PC-9 (cell line): ENCODE measurements around the gene LRP1B.

Experiments
- EZH2 ChIP-seq: fragments of 200-600 bp; sonication (generic); IDR thresholded peaks from 2 replicates; pipeline ENCODE4 v1.8.0; 2017; ENCODE audit warnings: antibody characterized with exemption, low read depth
- TF ChIP-seq, protein P1 (sequence below): fragments of 200-600 bp; sonication (generic); conservative IDR thresholded peaks from 2 replicates; pipeline ENCODE4 v1.6.1; 2017; ENCODE audit warnings: mixed run types, antibody characterized with exemption, mild to moderate bottlenecking, moderate library complexity

DNA sequence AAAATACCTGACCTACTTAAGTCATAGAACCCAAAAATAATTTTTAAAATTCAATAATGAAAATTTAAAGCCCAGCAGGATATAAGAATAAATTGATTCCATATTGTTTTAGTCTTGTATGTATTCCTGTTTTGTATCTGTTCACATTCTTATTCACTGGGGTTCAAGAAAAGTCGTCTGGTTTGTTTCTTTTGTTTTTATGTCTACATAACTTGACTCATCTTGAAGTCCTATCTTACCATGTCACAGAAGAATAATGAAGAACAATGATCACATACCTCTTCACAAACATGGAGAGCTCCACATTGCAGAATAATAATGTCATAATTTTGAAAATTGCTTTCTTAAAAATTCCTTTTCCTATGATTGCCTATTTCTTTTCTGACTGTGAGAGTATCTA is 43.4 kb upstream of the LRP1B start:
- TF ChIP-seq, protein P1, sequence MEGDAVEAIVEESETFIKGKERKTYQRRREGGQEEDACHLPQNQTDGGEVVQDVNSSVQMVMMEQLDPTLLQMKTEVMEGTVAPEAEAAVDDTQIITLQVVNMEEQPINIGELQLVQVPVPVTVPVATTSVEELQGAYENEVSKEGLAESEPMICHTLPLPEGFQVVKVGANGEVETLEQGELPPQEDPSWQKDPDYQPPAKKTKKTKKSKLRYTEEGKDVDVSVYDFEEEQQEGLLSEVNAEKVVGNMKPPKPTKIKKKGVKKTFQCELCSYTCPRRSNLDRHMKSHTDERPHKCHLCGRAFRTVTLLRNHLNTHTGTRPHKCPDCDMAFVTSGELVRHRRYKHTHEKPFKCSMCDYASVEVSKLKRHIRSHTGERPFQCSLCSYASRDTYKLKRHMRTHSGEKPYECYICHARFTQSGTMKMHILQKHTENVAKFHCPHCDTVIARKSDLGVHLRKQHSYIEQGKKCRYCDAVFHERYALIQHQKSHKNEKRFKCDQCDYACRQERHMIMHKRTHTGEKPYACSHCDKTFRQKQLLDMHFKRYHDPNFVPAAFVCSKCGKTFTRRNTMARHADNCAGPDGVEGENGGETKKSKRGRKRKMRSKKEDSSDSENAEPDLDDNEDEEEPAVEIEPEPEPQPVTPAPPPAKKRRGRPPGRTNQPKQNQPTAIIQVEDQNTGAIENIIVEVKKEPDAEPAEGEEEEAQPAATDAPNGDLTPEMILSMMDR, result no peak
- no peak for TF ChIP-seq EZH2
